Neuronal stem cell (in vitro differentiated cells): ENCODE data around the gene ALDH3A1.

Source experiments
- DNase-seq: peaks from one replicate; pipeline ENCODE4 v3.0.0-alpha.2; 2013; ENCODE audit warnings: low spot score
- H2AFZ ChIP-seq: one replicate; pipeline ENCODE4 v1.6.1; 2013; ENCODE audit warnings: mild to moderate bottlenecking, low read length, inconsistent platforms
- H2AK5ac ChIP-seq: 2 replicates; pipeline ENCODE4 v1.6.1; 2013; ENCODE audit warnings: low read depth, mild to moderate bottlenecking, inconsistent platforms, low read length, moderate library complexity, mixed read lengths
- H2BK120ac ChIP-seq: 2 replicates; pipeline ENCODE4 v1.6.1; 2013; ENCODE audit warnings: low read depth, mild to moderate bottlenecking, inconsistent platforms, low read length, moderate library complexity, mixed read lengths
- H2BK12ac ChIP-seq: one replicate; pipeline ENCODE4 v1.6.1; 2013; ENCODE audit warnings: low read length, inconsistent platforms
- H2BK15ac ChIP-seq: 2 replicates; pipeline ENCODE4 v1.6.1; 2013; ENCODE audit warnings: mild to moderate bottlenecking, low read length, inconsistent platforms, mixed read lengths
- H2BK5ac ChIP-seq: one replicate; pipeline ENCODE4 v1.6.1; 2013; ENCODE audit warnings: inconsistent platforms, mild to moderate bottlenecking, low read length, moderate library complexity
- H3K14ac ChIP-seq: one replicate; pipeline ENCODE4 v1.6.1; 2013; ENCODE audit warnings: low read length, inconsistent platforms
- H3K18ac ChIP-seq: 2 replicates; pipeline ENCODE4 v1.6.1; 2013; ENCODE audit warnings: low read length, inconsistent platforms
- H3K23ac ChIP-seq: 2 replicates; pipeline ENCODE4 v1.6.1; 2013; ENCODE audit warnings: low read depth, mild to moderate bottlenecking, mixed read lengths, low read length, inconsistent platforms; ENCODE audit not compliant: poor library complexity
- H3K27ac ChIP-seq: replicated peaks from 3 replicates; pipeline ENCODE4 v1.5.1; 2013; ENCODE audit warnings: low read length, inconsistent platforms
- H3K27me3 ChIP-seq, 3 experiments: 2 replicates each; pipeline ENCODE4 v1.6.1; 2013; ENCODE audit warnings: low read length in 3 of 3, mild to moderate bottlenecking in 2 of 3, inconsistent platforms in 1 of 3, low read depth in 1 of 3, mixed read lengths in 1 of 3, moderate library complexity in 1 of 3; ENCODE audit not compliant: control insufficient read depth in 3 of 3, insufficient read depth in 3 of 3
- H3K36me3 ChIP-seq, 2 donors: replicated peaks in 1 of 2; 2 replicates each; pipeline ENCODE4 v1.6.1; 2013; ENCODE audit warnings: low read length in 2 of 2; ENCODE audit not compliant: control insufficient read depth in 2 of 2, insufficient read depth in 2 of 2
- H3K4ac ChIP-seq: 2 replicates; pipeline ENCODE4 v1.6.1; 2013; ENCODE audit warnings: inconsistent platforms, mild to moderate bottlenecking, low read length, moderate library complexity
- H3K4me1 ChIP-seq, 2 donors: 1 replicate in 1 of 2; 2 replicates in 1 of 2; pipeline ENCODE4 v1.6.1; 2013; ENCODE audit warnings: low read length in 2 of 2, low read depth in 1 of 2; ENCODE audit not compliant: control insufficient read depth in 2 of 2, insufficient read depth in 1 of 2
- H3K4me2 ChIP-seq: one replicate; pipeline ENCODE4 v1.6.1; 2013; ENCODE audit warnings: mild to moderate bottlenecking, low read length, inconsistent platforms; ENCODE audit not compliant: insufficient read depth, poor library complexity, severe bottlenecking
- H3K4me3 ChIP-seq, 2 donors: 2 replicates each; pipeline ENCODE4 v1.5.1; 2013; ENCODE audit warnings: low read length in 2 of 2, mild to moderate bottlenecking in 2 of 2, inconsistent platforms in 1 of 2, moderate library complexity in 1 of 2
- H3K79me1 ChIP-seq: one replicate; pipeline ENCODE4 v1.6.1; 2013; ENCODE audit warnings: low read depth, mild to moderate bottlenecking, inconsistent platforms, low read length, moderate library complexity
- H3K9ac ChIP-seq: one replicate; pipeline ENCODE4 v1.6.1; 2013; ENCODE audit warnings: mild to moderate bottlenecking, low read depth, low read length, inconsistent platforms; ENCODE audit not compliant: poor library complexity
- H3K9me3 ChIP-seq, 2 donors: replicated peaks in 1 of 2; 2 replicates each; pipeline versions ENCODE3 to v1.6.1; 2013; ENCODE audit warnings: low read length in 2 of 2, mild to moderate bottlenecking in 2 of 2, inconsistent platforms in 1 of 2, low read depth in 1 of 2, mixed read lengths in 1 of 2, moderate library complexity in 1 of 2; ENCODE audit not compliant: control insufficient read depth in 2 of 2, insufficient read depth in 1 of 2
- H4K8ac ChIP-seq: one replicate; pipeline ENCODE4 v1.6.1; 2013; ENCODE audit warnings: low read depth, mild to moderate bottlenecking, inconsistent platforms, low read length, moderate library complexity
- H4K91ac ChIP-seq: one replicate; pipeline ENCODE4 v1.6.1; 2013; ENCODE audit warnings: low read length, low read depth, mild to moderate bottlenecking, inconsistent platforms; ENCODE audit not compliant: poor library complexity
- WGBS, 2 donors: extraction: QIAGEN DNeasy Blood & Tissue Kit; methylation state at CpG; one replicate each; pipeline ENCODE4 v1.1.7; 2013; ENCODE audit warnings: missing lambda C conversion rate in 2 of 2, mixed read lengths in 1 of 2; ENCODE audit not compliant: insufficient read length in 2 of 2, insufficient replicate concordance in 1 of 2; ENCODE audit errors: extremely low coverage in 2 of 2; 5-methylcytosine and 5-hydroxymethylcytosine counted together

Gene ALDH3A1

GRCh38 chr17:19738757-19739156 lies 9.3 kb downstream of the ALDH3A1 start:
- H3K4me2 ChIP-seq: no peak overlapping the region
- peak overlapping the region; percentile 69 for H3K4ac ChIP-seq
- no peak overlapping the region for H2BK12ac ChIP-seq
- H4K8ac ChIP-seq: no peak overlapping the region
- peak overlapping the region; percentile 71 for H2BK15ac ChIP-seq
- no peak for DNase-seq
- H3K23ac ChIP-seq: peak overlapping the region; percentile 37
- peaks cover 0 to 2% of the 10 kb centered on the region in 2 donors for H3K9me3 ChIP-seq
- peak overlapping the region; percentile 5 for H2AK5ac ChIP-seq
- no peak overlapping the region for H3K27ac ChIP-seq
- H3K27me3 ChIP-seq: peaks cover 0 to 25% (median 0%) of the 10 kb centered on the region in 3 experiments
- peak overlapping the region; percentile 24 for H3K18ac ChIP-seq
- peaks cover 1% of the 10 kb centered on the region for H3K79me1 ChIP-seq
- H3K9ac ChIP-seq: no peak overlapping the region
- no peak overlapping the region for H2BK120ac ChIP-seq
- no peak overlapping the region for H3K14ac ChIP-seq
- no peak overlapping the region for H2AFZ ChIP-seq
- H3K4me1 ChIP-seq: no peaks in the 10 kb centered on the region
- H2BK5ac ChIP-seq: peak overlapping the region; percentile 42
- no peak overlapping the region for H3K4me3 ChIP-seq
- no CpG with 5 or more reads among the region's 9 CpGs for WGBS, 2 donors
- H4K91ac ChIP-seq: no peak overlapping the region
- no peaks in the 10 kb centered on the region for H3K36me3 ChIP-seq

GRCh38 chr17:19738073-19738449 lies 10.0 kb downstream of the ALDH3A1 start:
- no peak overlapping the region for H2AFZ ChIP-seq
- no peak overlapping the region for H4K8ac ChIP-seq
- H3K4me3 ChIP-seq: no peak overlapping the region
- H3K18ac ChIP-seq: peak overlapping the region; percentile 29
- no peak overlapping the region for H2AK5ac ChIP-seq
- WGBS, 2 donors: no CpG with 5 or more reads among the region's 14 CpGs
- no peak overlapping the region for H3K23ac ChIP-seq
- no peak overlapping the region for H3K4me2 ChIP-seq
- no peak overlapping the region for H3K27ac ChIP-seq
- H2BK120ac ChIP-seq: no peak overlapping the region
- H2BK12ac ChIP-seq: no peak overlapping the region
- H3K9me3 ChIP-seq: peaks cover 0 to under 1% of the 10 kb centered on the region in 2 donors
- H3K9ac ChIP-seq: no peak overlapping the region
- H3K27me3 ChIP-seq: peaks cover 0 to 21% (median 0%) of the 10 kb centered on the region in 3 experiments
- H3K4ac ChIP-seq: no peak overlapping the region
- H3K36me3 ChIP-seq: no peaks in the 10 kb centered on the region
- peaks cover 1% of the 10 kb centered on the region for H3K79me1 ChIP-seq
- H2BK5ac ChIP-seq: peak overlapping the region; percentile 42
- H4K91ac ChIP-seq: no peak overlapping the region
- no peak overlapping the region for H2BK15ac ChIP-seq
- H3K14ac ChIP-seq: peak overlapping the region; percentile 86
- no peaks in the 10 kb centered on the region for H3K4me1 ChIP-seq
- no peak for DNase-seq

GRCh38 chr17:19737305-19738072 lies 10.6 kb downstream of the ALDH3A1 start:
- Histone ChIP-seq H3K4ac (peak overlapping the region; percentile 58), H3K4me2 (no peak overlapping the region), H4K91ac (no peak overlapping the region), H3K4me1 (no peaks in the 10 kb centered on the region), H3K9ac (no peak overlapping the region), H4K8ac (no peak overlapping the region), H3K14ac (no peak overlapping the region), H3K79me1 (peaks cover 1% of the 10 kb centered on the region), H2AK5ac (peak overlapping the region; percentile 81), H3K27ac (no peak overlapping the region), H2BK120ac (no peak overlapping the region), H3K4me3 (no peak overlapping the region), H3K27me3 (peaks cover 0 to 21% (median 0%) of the 10 kb centered on the region in 3 experiments), H2BK5ac (no peak overlapping the region), H3K18ac (peak overlapping the region; percentile 27), H3K9me3 (no peaks in the 10 kb centered on the region), H2AFZ (no peak overlapping the region), H2BK12ac (no peak overlapping the region), H3K36me3 (no peaks in the 10 kb centered on the region), H2BK15ac (peak overlapping the region; percentile 61), H3K23ac (peak overlapping the region; percentile 66)
- WGBS, 2 donors: no CpG with 5 or more reads among the region's 15 CpGs
- DNase-seq: no peak

- H3K79me1 ChIP-seq: peaks cover 1% of the 10 kb centered on the region
- H2BK5ac ChIP-seq: no peak overlapping the region
- H3K27me3 ChIP-seq: peaks cover 0 to 22% (median 0%) of the 10 kb centered on the region in 3 experiments
- H4K91ac ChIP-seq: no peak overlapping the region
- H2BK12ac ChIP-seq: peak overlapping the region; percentile 85
- no peak overlapping the region for H3K4me3 ChIP-seq
- peak overlapping the region; percentile 29 for H3K18ac ChIP-seq
- H3K4me2 ChIP-seq: no peak overlapping the region
- H3K4me1 ChIP-seq: no peaks in the 10 kb centered on the region
- no peaks in the 10 kb centered on the region for H3K36me3 ChIP-seq
- H3K9me3 ChIP-seq: no peaks in the 10 kb centered on the region
- no peak overlapping the region for H2BK120ac ChIP-seq
- H3K4ac ChIP-seq: no peak overlapping the region
- no peak overlapping the region for H2AFZ ChIP-seq
- no peak overlapping the region for H3K9ac ChIP-seq
- no peak for DNase-seq
- no peak overlapping the region for H2BK15ac ChIP-seq
- H3K27ac ChIP-seq: no peak overlapping the region
- H3K23ac ChIP-seq: peak overlapping the region; percentile 25
- no peak overlapping the region for H2AK5ac ChIP-seq
- H3K14ac ChIP-seq: no peak overlapping the region
- no CpG with 5 or more reads among the region's 11 CpGs for WGBS, 2 donors
- H4K8ac ChIP-seq: no peak overlapping the region
Measured at GRCh38 chr17:19736071-19736470, 12.0 kb downstream of the ALDH3A1 start.
